WI38 (cell line): ENCODE results near the gene POLR1A.
A peak's percentile ranks its signal among the peaks of the same experiment; 100 is the strongest.

ENCODE experiments used
- H3K4me3 ChIP-seq: 2 replicates; pipeline ENCODE4 v1.5.1; 2011; ENCODE audit warnings: low read depth, mild to moderate bottlenecking, control low read depth, low read length
- CTCF ChIP-seq: IDR thresholded peaks from 2 replicates; pipeline ENCODE4 v1.5.1; 2012; ENCODE audit warnings: low read depth, mild to moderate bottlenecking, control low read depth, low read length

Gene POLR1A

GRCh38 chr2:85998071-85998991 is 107.4 kb downstream of the POLR1A start:
- H3K4me3 ChIP-seq = peak overlapping the region; percentile 35
- TF ChIP-seq CTCF = no peak

GRCh38 chr2:85997017-85997970 is 108.4 kb downstream of the POLR1A start:
- no peak overlapping the region for H3K4me3 ChIP-seq
- no peak for TF ChIP-seq CTCF

GRCh38 chr2:85996591-85996990 is 109.1 kb downstream of the POLR1A start:
- no peak overlapping the region for H3K4me3 ChIP-seq
- no peak for TF ChIP-seq CTCF

DNA sequence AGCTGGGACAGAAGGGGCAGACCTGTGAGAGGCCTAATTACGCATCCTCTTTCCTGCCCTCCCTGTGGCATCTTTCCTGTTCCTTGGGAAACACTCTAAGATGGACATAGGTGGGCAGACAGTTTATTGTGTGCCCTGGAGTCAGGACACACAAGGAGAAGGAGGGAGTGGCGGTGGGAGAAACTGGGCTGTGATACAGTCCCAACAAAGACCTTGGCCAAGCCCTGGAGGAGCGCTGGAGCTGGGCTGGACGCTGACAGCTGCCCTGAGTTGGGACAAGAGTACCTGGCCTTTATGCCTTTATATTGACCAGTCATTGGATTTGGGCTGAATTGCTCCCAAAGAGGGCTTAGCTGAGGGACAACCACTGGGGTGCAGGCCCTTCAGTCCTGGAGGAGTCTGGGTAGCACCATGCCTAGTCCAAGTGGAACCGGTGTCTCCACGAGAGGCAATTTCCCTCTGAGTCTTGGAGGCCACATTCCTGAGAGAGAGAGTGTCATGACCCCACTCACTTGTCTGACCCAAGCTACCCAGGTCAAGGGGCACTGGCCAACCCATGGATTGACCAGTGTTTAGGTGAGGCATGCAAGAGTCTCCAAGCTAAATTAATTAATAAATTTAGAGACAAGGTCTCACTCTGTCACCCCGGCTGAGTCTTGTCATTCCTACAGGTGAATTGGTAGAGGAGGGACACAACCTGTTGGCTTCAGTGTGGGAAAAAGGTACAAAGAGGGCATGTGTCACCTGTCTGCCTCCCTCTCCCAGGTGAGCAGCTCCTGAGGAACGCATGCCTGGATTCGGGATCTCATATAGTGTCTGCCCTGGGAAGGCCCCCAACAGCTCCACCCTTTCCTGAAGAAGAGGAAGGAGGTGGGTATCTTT is 109.8 kb downstream of the POLR1A start:
- TF ChIP-seq CTCF = no peak
- H3K4me3 ChIP-seq = no peak overlapping the region

GRCh38 chr2:85994897-85995647 is 110.6 kb downstream of the POLR1A start:
- H3K4me3 ChIP-seq = no peak overlapping the region
- no peak for TF ChIP-seq CTCF

GRCh38 chr2:85994421-85994777 is 111.3 kb downstream of the POLR1A start:
- TF ChIP-seq CTCF = no peak
- no peak overlapping the region for H3K4me3 ChIP-seq
